Erythroblast (primary cell): ENCODE results near the gene MBL2.

ENCODE experiments used
- GATA1 ChIP-seq: IDR thresholded peaks from 2 replicates; pipeline ENCODE4 v1.6.1; 2011; ENCODE audit warnings: low read depth, mild to moderate bottlenecking, control low read depth, low read length, moderate library complexity
- POLR2A ChIP-seq: IDR thresholded peaks from 2 replicates; pipeline ENCODE4 v1.6.1; 2011; ENCODE audit warnings: mild to moderate bottlenecking, low read length

DNA sequence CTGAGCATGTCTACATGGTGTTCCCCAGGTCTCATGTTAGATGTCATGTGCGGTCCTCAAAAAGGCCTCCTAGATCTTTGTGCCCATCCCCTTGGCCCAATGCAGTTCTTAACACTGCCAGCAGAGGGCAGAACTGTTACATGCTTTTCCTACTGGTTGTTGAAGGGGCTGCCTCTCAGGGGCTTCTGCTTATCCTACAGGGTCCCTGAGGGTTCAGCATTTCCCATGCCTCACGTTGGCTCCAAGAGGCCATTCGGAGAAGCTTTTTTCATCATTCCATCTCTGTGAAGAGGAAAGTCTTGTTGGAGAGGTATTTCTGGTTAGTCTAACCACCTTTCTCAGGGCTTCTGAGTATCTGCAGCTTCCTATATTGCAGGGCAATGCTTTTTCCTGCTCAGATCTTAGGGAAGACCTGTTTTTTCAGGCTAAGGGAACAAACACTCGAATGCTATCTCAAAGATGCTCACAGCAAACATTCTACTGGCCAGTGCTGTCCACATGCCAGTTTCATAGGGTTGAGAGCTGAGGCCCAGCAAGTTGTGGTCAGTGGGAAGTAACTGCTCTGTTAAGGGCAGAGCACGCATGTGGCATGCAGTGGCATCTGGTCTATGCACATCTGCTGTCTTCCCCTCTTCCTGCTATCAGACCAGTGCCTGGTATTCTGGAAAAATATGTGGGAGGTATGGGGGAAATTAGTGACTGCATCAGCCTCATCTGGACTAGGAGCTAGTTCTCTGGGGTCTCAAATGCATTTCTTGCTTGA, 31.5 kb downstream of the MBL2 start:
- TF ChIP-seq POLR2A (no peak), GATA1 (no peak)
